Endothelial cell of umbilical vein (primary cell): ENCODE measurements around the gene CETN3.

Source experiments
- TF ChIP-seq, protein P1 (sequence below): IDR thresholded peaks from 2 replicates; pipeline ENCODE4 v1.6.1; 2011; ENCODE audit not compliant: insufficient read depth, insufficient read length
- TF ChIP-seq, protein P2 (sequence below), 2 donors: IDR thresholded peaks; 1 replicate in 1 of 2; 2 replicates in 1 of 2; pipeline ENCODE4 v1.5.1; 2011; ENCODE audit warnings: low read length in 2 of 2, mild to moderate bottlenecking in 2 of 2, moderate library complexity in 2 of 2, control low read depth in 1 of 2, inconsistent platforms in 1 of 2, low read depth in 1 of 2; ENCODE audit not compliant: insufficient read depth in 1 of 2; ENCODE audit errors: extremely low read depth in 1 of 2

DNA sequence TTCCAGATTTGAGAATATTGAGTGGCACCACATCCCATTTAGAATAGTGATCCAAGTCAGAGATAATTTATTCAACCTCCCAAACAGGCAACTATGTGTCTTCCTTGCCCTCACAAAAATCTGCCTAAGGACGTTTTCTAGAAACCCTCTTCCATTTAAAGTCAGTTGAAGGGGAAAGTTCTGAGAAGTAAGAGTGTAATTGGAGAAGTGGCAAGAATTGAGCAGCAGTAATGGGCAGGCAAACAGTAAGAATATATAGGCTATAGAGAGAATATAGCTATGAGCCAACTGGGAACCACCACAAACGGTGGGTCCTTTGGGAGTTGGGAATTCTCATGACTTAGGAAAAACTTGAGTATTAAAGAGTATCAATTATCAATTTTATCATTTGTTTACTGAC is 31.1 kb upstream of the CETN3 start:
- TF ChIP-seq, protein P1, sequence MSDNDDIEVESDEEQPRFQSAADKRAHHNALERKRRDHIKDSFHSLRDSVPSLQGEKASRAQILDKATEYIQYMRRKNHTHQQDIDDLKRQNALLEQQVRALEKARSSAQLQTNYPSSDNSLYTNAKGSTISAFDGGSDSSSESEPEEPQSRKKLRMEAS = no peak
- TF ChIP-seq, protein P2, sequence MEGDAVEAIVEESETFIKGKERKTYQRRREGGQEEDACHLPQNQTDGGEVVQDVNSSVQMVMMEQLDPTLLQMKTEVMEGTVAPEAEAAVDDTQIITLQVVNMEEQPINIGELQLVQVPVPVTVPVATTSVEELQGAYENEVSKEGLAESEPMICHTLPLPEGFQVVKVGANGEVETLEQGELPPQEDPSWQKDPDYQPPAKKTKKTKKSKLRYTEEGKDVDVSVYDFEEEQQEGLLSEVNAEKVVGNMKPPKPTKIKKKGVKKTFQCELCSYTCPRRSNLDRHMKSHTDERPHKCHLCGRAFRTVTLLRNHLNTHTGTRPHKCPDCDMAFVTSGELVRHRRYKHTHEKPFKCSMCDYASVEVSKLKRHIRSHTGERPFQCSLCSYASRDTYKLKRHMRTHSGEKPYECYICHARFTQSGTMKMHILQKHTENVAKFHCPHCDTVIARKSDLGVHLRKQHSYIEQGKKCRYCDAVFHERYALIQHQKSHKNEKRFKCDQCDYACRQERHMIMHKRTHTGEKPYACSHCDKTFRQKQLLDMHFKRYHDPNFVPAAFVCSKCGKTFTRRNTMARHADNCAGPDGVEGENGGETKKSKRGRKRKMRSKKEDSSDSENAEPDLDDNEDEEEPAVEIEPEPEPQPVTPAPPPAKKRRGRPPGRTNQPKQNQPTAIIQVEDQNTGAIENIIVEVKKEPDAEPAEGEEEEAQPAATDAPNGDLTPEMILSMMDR (IDR thresholded peaks at IDR 0.05; ENCODE audit: extremely low read depth in 1 of 2, insufficient read depth in 1 of 2, low read depth in 1 of 2, low read length in 2 of 2) = no peak
